ENCODE data around the gene CCNK.

Gene CCNK

DNA sequence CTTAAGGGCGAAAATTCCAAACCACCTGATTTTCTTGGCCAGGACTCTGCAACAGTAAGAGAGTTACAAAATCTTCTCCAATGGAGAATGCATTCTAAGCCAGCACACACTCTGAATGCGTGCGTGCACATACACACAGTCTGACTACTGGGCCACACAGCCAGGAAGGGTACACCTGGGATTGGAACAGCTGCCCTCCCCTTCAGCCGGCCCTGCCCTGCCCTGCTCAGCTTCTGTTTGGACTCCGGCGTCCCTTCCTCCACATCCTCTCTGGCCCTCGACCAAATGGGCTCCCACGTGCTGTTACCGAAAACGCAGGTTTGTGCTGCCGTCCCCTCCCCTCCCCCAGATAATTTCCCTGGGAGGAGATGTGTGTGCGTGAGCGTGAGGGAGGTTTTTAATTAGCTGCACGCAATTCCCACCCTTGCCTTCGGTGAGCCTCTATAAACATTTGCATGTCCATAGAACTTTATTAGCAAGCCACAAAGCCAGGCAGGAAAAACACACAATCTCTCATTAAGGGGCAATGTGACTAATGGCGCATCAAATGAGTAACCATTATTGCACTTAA, 43.0 kb downstream of the CCNK start:
- peak overlapping the region; percentile 59 for H3K27ac ChIP-seq
- TF ChIP-seq ZFX (IDR thresholded peaks at IDR 0.05) = no peak
- TF ChIP-seq CTCF (conservative IDR thresholded peaks at IDR 0.05) = no peak

- peak overlapping the region; percentile 59 for H3K27ac ChIP-seq
- TF ChIP-seq ZFX (IDR thresholded peaks at IDR 0.05) = no peak
- no peak; the same call in 1 of the 2 replicates for TF ChIP-seq CTCF (conservative IDR thresholded peaks at IDR 0.05)
Observed at GRCh38 chr14:99524804-99525698, 43.8 kb downstream of the CCNK start.

DNA sequence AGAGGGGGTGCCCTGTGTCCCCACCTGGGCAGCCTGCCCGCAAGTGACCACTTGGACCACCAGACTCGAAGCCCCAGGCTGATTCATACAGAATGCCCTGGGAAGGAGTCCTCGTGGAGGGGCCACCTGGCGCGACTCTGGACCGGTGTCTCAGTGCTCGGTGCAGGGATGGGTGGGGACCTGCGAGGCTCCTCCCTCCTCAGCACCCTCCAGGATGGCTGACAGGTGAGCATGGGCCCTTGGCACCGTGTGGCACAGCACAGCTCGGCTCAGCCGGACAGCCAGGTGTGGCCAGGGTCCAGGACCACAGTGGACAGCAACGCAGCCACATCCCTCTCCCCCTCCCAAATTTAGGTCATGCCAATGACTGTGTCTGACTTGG, 44.5 kb downstream of the CCNK start:
- no peak for TF ChIP-seq ZFX (IDR thresholded peaks at IDR 0.05)

DNA sequence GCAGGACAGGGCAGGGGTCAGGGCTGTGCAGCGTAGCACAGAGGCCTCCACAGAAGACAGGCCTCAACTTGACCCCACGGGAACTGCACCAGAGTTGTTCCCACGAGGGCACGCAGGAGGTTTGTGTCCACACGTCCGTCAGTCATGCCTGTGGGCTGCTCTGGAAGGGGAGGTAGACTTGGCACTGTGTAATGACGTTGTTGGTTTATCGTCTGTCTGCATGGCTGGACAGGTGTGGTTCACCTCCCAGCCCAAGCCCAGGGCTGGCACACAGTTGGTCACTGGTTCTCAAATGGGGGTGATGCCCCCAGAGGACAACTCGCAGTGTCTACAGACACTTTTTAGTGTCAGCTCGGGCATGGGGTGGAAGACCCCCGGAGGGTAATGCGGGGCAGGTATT, 45.8 kb downstream of the CCNK start:
- TF ChIP-seq ZFX (IDR thresholded peaks at IDR 0.05) (no peak), CTCF (conservative IDR thresholded peaks at IDR 0.05) (no peak)
- H3K27ac ChIP-seq = peak overlapping the region; percentile 59

More for the DNA sequence above, 44.5 kb downstream of the CCNK start:
- peak overlapping the region; percentile 59 for H3K27ac ChIP-seq

DNA sequence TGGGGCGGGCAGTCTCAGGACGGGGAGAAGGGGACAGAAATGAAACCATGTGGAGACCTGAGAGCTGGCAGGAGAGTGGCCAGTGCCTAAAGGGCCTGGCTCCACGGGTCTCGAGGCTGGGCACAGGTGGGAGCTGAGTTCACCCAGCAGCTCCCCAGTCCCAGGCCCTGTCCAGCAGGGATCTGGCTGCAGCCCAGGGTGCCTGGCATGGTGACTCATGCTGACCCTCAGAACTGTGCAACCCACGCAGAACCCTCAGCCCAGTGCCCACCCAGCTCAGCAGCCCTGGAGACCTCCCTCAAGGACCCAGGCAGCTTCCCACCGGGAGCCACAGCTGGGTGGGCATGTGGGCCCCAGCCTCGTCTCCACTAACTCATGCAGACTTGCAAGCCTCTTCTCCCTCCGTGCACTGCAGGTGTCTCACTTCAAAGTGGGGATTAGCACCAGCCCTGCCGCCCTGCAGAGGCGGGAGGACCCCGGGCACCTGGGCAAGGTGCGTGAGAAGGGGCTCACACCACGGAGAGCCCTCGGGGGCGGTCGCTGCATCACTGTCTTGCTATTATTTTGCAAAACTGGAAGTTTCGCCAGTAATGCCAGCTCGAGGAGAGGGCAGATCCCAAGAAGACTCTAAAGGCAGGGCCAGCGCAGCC, 46.3 kb downstream of the CCNK start:
- no peak for TF ChIP-seq CTCF (conservative IDR thresholded peaks at IDR 0.05)
- TF ChIP-seq ZFX (IDR thresholded peaks at IDR 0.05) = no peak
- peak overlapping the region; percentile 59 for H3K27ac ChIP-seq

DNA sequence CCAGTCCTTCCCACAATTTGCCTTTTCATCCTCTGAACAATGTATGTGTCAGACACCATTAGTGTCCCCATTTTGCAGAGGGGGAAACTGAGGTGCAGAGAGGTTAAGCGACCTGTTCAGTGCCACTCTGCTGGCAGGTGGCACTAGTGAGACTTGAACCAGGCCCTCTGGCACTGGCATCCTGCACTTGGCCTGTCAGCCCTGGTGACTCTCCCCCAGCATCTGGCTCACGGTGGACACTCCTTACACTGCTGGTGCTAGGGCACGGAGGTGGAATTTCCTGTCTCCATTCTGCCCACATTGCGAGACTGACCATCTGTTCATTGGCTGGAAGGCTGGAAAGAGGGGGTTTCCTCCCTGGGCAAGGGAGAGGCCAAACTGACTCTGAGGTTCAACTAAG, 48.7 kb downstream of the CCNK start:
- no peak overlapping the region; the same call in 1 of the 2 replicates for H3K27ac ChIP-seq
- no peak for TF ChIP-seq ZFX (IDR thresholded peaks at IDR 0.05)
- no peak for TF ChIP-seq CTCF (conservative IDR thresholded peaks at IDR 0.05)

GRCh38 chr14:99530407-99531155, 49.4 kb downstream of the CCNK start:
- TF ChIP-seq CTCF (conservative IDR thresholded peaks at IDR 0.05) (no peak), ZFX (IDR thresholded peaks at IDR 0.05) (no peak)

More at GRCh38 chr14:99530407-99531155, 49.4 kb downstream of the CCNK start:
- H3K27ac ChIP-seq = no peak overlapping the region; the same call in 1 of the 2 replicates

All from C4-2B (cell line).